GM18526 (cell line): Measurements from ENCODE around the gene OR11H6.

Experiments used
- POLR2A ChIP-seq: IDR thresholded peaks from 3 replicates; pipeline ENCODE4 v1.6.1; 2011; ENCODE audit not compliant: insufficient read length; ENCODE audit errors: extremely low read depth

OR11H6 gene

GRCh38 chr14:20228681-20229080 is 5.2 kb downstream of the OR11H6 start, which contains the start of gene OR11H7:
TSS of gene OR11H7 (plus strand) at chr14:20228981.
- TF ChIP-seq POLR2A, result no peak

- TF ChIP-seq POLR2A, result no peak
These were observed 24.2 kb downstream of the OR11H6 start for GRCh38 chr14:20247646-20248246.

GRCh38 chr14:20262642-20263128 is 39.2 kb downstream of the OR11H6 start:
- no peak for TF ChIP-seq POLR2A

GRCh38 chr14:20274062-20274461 is 50.6 kb downstream of the OR11H6 start:
- TF ChIP-seq POLR2A, result no peak
